Right lobe of liver (tissue), 6 donors: Measurements from ENCODE around the gene LRRC42. TPM values are rescaled to one million over a fixed set of nuclear protein-coding genes. Genes with fewer than 3 reads are reported as not detected.

Experiments
- ATAC-seq, 4 donors: fragments of 200-7000 bp; cut with Tn5 transposase; one replicate each; pipeline ENCODE4 v1.9.1; 2020; ENCODE audit warnings: mild to moderate bottlenecking in 4 of 4, moderate library complexity in 4 of 4
- DNase-seq, 3 donors: peaks; one replicate each; pipeline ENCODE4 v3.0.0-alpha.2; 2020
- H3K27ac ChIP-seq, 3 donors: fragments of 200-600 bp; one replicate each; pipeline ENCODE4 v1.8.0; 2022
- H3K27me3 ChIP-seq, 2 donors: fragments of 200-600 bp; one replicate each; pipeline ENCODE4 v1.8.0; 2022
- H3K36me3 ChIP-seq, 4 donors: fragments of 200-600 bp; sonication (generic) in 1 of 4; one replicate each; pipeline versions ENCODE4 v1.5.1 to v1.8.0; 2017 to 2022; ENCODE audit warnings: control low read depth in 1 of 4
- H3K4me1 ChIP-seq, 4 donors: fragments of 200-600 bp; sonication (generic) in 1 of 4; one replicate each; pipeline versions ENCODE4 v1.5.1 to v1.8.0; 2017 to 2022; ENCODE audit warnings: control low read depth in 1 of 4
- H3K4me3 ChIP-seq, 3 donors: fragments of 200-600 bp; one replicate each; pipeline ENCODE4 v1.8.0; 2022
- H3K9me3 ChIP-seq, 4 donors: fragments of 200-600 bp; sonication (generic) in 1 of 4; one replicate each; pipeline versions ENCODE4 v1.5.1 to v1.8.0; 2017 to 2022; ENCODE audit warnings: control low read depth in 1 of 4
- POLR2A ChIP-seq: fragments of 450-650 bp; IDR thresholded peaks from one replicate; pipeline ENCODE4 v1.6.1; 2017; ENCODE audit warnings: antibody characterized with exemption, mild to moderate bottlenecking
- WGBS: methylation state at CpG from one replicate; pipeline ENCODE4 v1.1.6; 2018; ENCODE audit warnings: low coverage, low lambda C conversion rate; ENCODE audit not compliant: insufficient coverage; ENCODE audit errors: missing lambda C conversion rate; 5-methylcytosine and 5-hydroxymethylcytosine counted together
- intact Hi-C, 2 donors: fragments of 100-400 bp; cut with DNase I; formaldehyde crosslinking; loops; one replicate each; pipeline versions ENCODE4 v1.11.2 to v1.14.1; 2022
- total RNA-seq, 6 experiments: library from RNA; depleted of rRNA in 2 of 6; stranded (reverse); fragments of >200 nt in 2 of 6; fragmentation: NEBNext Ultra II Directional in 3 of 6; extraction: Animal tissue kit (Norgen Biotek cat#: 25700) in 3 of 6; gene quantifications; one replicate each; pipeline versions ENCODE4 v1.1.0 to v1.2.4, GENCODE V29; 2016 to 2023
- TF ChIP-seq, protein P1 (sequence below), 4 donors: fragments of 200-600 bp in 3 of 4; fragments of 450-650 bp in 1 of 4; IDR thresholded peaks; one replicate each; pipeline versions ENCODE4 v1.5.1 to v1.8.0; 2016 to 2022; ENCODE audit warnings: antibody characterized with exemption in 4 of 4, mild to moderate bottlenecking in 2 of 4
- donor health status: DM: no; HTN: yes; CAD: no.
- donor health status: DM: no; HTN: no; CAD: no.
- donor health status: DM: no; HTN: no; CAD: no.
- donor health status: DM: no; HTN: yes; CAD: no.
- donor health status: DM: no; HTN: yes; CAD: no.

Gene LRRC42
- total RNA-seq, 6 experiments from 2014 or later = 9.7 to 19.9 (median 14.8) TPM

DNA sequence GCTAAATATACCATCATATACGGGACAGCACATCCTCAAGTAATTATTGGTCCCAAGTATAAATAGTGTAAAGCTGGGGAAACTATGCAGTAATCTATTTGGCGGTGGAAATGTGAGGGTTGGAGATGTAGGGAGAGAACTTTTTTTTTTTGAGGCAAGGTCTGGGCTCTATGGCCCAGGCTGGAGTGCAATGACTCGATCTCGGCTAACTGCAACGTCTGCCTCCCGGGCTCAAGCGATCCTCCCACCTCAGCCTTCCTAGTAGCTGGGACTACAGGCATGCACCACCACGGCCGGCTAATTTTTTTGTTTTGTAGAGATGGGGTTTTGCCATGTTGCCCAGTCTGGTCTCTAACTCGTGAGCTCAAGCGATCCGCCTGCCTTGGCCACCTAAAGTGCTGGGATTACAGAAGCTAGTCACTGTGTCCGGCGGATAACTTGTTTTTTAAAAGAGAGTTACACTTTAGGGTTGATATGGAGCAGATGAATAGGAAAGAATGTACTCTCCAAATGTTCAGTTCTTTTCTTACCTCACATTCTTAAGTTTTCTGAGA, 2.6 kb upstream of the LRRC42 start:
- WGBS = 100% methylated on average over 10 of the region's 14 CpGs
- H3K27me3 ChIP-seq = no peaks in the 10 kb centered on the region
- peaks cover 0 to 25% (median 0%) of the 10 kb centered on the region in 4 donors for H3K4me1 ChIP-seq
- H3K4me3 ChIP-seq = no peak overlapping the region
- intact Hi-C loops = no loop called here
- DNase-seq = no peak
- H3K36me3 ChIP-seq = no peaks in the 10 kb centered on the region
- no peak for ATAC-seq
- TF ChIP-seq, protein P1, sequence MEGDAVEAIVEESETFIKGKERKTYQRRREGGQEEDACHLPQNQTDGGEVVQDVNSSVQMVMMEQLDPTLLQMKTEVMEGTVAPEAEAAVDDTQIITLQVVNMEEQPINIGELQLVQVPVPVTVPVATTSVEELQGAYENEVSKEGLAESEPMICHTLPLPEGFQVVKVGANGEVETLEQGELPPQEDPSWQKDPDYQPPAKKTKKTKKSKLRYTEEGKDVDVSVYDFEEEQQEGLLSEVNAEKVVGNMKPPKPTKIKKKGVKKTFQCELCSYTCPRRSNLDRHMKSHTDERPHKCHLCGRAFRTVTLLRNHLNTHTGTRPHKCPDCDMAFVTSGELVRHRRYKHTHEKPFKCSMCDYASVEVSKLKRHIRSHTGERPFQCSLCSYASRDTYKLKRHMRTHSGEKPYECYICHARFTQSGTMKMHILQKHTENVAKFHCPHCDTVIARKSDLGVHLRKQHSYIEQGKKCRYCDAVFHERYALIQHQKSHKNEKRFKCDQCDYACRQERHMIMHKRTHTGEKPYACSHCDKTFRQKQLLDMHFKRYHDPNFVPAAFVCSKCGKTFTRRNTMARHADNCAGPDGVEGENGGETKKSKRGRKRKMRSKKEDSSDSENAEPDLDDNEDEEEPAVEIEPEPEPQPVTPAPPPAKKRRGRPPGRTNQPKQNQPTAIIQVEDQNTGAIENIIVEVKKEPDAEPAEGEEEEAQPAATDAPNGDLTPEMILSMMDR (IDR thresholded peaks at IDR 0.05) = no peak
- TF ChIP-seq POLR2A = no peak
- H3K9me3 ChIP-seq = no peaks in the 10 kb centered on the region
- no peak overlapping the region for H3K27ac ChIP-seq

DNA sequence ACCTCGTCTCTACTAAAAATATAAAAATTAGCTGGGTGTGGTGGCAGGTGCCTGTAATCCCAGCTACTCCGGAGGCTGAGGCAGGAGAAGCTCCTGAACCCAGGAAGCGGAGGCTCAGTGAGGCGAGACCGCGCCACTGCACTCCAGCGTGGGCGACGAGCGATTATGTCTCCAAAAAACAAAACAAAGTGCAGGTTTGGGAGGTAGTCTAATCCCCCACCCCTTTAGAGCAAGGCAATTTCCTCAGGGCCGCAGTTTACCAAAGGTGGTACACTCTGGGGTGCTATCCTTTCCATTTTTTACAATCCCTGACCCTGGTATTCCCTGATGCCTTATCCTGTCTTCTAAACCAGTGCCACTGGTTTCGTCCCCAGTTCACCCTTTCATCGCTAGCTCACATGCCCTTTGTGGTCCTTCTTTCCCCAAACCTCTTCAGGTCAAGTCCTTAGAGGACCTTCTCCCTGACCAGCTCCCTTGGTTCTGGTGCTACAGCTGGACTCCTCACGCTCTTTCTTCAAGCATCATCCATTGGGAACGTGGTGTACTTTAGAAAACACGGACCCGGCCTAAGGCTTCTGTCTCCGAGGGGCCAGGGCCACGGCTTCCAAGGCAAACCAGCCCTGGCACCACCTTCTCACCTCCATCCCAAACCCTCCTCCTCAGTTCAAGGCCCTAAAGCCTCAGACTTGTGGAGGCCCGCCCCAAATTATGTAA, 1.5 kb upstream of the LRRC42 start:
- peaks cover 0 to 25% (median 0%) of the 10 kb centered on the region in 4 donors for H3K4me1 ChIP-seq
- H3K4me3 ChIP-seq = peak overlapping the region; percentile 74 to 91 (median 90)
- 57% methylated on average over 19 of the region's 20 CpGs for WGBS
- TF ChIP-seq, protein P1 (IDR thresholded peaks at IDR 0.05) = no peak
- no peak for TF ChIP-seq POLR2A
- DNase-seq (no peak), ATAC-seq (no peak)
- H3K9me3 ChIP-seq = no peaks in the 10 kb centered on the region
- intact Hi-C loops = loop anchor here in 1 of 2 donors (5.0 kb wide), 2 partner anchors 52 to 67 kb away; partner anchors contain the start of gene DIO1
- H3K36me3 ChIP-seq = no peaks in the 10 kb centered on the region
- H3K27me3 ChIP-seq = no peaks in the 10 kb centered on the region
- H3K27ac ChIP-seq = peak overlapping the region; percentile 52 to 83 (median 77)

DNA sequence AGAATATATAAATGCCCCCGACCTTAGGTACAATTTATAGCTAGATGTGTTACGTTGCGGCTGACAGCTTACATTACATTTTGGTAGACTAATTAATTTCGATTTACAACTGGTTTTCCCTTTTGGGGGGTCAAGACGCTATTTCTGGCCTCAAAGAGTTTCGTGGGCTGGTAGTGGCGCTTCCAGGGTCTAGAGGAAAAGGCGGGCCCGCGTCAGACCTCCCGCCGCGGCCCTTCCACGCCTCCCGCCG, 1.0 kb upstream of the LRRC42 start:
- Histone ChIP-seq H3K4me3 (peak overlapping the region; percentile 74 to 91 (median 90)), H3K27ac (peak overlapping the region; percentile 52 to 83 (median 77)), H3K9me3 (no peaks in the 10 kb centered on the region), H3K36me3 (no peaks in the 10 kb centered on the region), H3K27me3 (no peaks in the 10 kb centered on the region), H3K4me1 (peaks cover 0 to 25% (median 0%) of the 10 kb centered on the region in 4 donors)
- intact Hi-C loops = loop anchor here in 1 of 2 donors (5.0 kb wide), 2 partner anchors 53 to 68 kb away; partner anchors contain the start of gene DIO1
- ATAC-seq (no peak), DNase-seq (no peak)
- TF ChIP-seq, protein P1 (IDR thresholded peaks at IDR 0.05) = no peak
- TF ChIP-seq POLR2A = no peak
- 0% methylated on average over 5 of the region's 16 CpGs for WGBS

DNA sequence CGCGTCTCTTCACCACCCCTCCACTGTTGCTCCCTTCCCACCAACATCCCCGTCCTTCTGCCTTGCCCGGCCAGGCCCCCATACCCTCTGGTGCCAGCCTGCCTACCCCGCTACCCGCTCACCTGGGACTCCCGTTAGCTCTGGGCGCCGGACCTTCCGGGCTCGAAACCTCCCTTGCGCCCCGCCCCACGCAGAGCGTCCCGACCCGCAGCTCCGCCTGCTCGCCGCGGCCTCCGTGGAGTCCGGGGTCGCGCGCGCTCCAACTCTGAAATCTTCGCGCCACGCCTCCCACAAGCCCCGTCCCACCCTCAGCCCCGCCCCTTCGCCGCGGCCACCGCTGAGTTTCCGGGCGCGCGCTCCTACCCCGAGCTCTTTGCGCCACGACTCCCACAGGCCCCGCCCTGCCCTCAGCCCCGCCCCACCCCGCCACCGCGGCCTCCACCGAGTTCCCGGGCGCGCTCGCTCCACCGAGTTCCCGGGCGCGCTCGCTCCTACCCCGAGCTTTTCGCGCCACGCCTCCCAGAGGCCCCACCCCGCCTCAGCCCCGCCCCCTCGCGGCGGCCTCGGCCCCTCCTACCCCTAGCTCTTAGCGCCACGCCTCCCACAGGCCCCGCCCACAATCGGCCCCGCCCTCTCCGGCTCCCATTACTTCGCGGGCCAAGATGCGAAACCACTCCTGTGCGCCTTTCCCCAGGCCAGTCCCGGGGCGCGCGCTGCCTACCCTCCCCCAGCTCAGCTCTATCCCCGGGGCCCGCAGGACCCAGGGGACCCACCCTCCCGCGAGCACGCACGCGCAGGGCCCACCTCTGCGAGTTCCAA, 508 bp upstream of the LRRC42 start, which contains the start of gene IFT25:
Gene IFT25 (minus strand): TSS at position 267 of the 819 bp plus-strand sequence. CDS start 5,617 bp downstream, outside the sequence.
- DNase-seq (peak; percentile 98 to 99 (median 99)), ATAC-seq (peak; percentile 89 to 94 (median 92))
- WGBS = 2% methylated on average over 35 of the region's 90 CpGs
- Histone ChIP-seq H3K9me3 (no peaks in the 10 kb centered on the region), H3K36me3 (no peaks in the 10 kb centered on the region), H3K4me3 (peak within 1 kb of the TSS; percentile 74 to 91 (median 90)), H3K27me3 (no peaks in the 10 kb centered on the region), H3K27ac (peak within 1 kb of the TSS; percentile 64 to 83 (median 77)), H3K4me1 (peaks cover 0 to 26% (median 0%) of the 10 kb centered on the region in 4 donors)
- intact Hi-C loops = loop anchor here in 1 of 2 donors (5.0 kb wide), 2 partner anchors 53 to 68 kb away; partner anchors contain the start of gene DIO1
- TF ChIP-seq, protein P1 (IDR thresholded peaks at IDR 0.05) = no peak
- TF ChIP-seq POLR2A = peak; percentile 79
